IPS-NIHi11 (cell line): Measurements from ENCODE around the gene CDK14.
A peak's percentile ranks its signal among the peaks of the same experiment; 100 is the strongest.

Experiments used
- DNase-seq: peaks from one replicate; pipeline ENCODE4 v3.0.0; 2012; ENCODE audit warnings: mixed read lengths, low spot score

The CDK14 gene

GRCh38 chr7:90678986-90679385 lies 82.9 kb downstream of the CDK14 start:
- DNase-seq: no peak

GRCh38 chr7:90680484-90680883 lies 84.4 kb downstream of the CDK14 start:
- no peak for DNase-seq

- no peak for DNase-seq
Measured at GRCh38 chr7:90681336-90682022, 85.4 kb downstream of the CDK14 start.

- no peak for DNase-seq
Measured at GRCh38 chr7:90686146-90686545, 90.0 kb downstream of the CDK14 start.

GRCh38 chr7:90688810-90689209 lies 92.7 kb downstream of the CDK14 start:
- DNase-seq: peak; percentile 11

- no peak for DNase-seq
Measured at GRCh38 chr7:90689260-90689659, 93.1 kb downstream of the CDK14 start.

- no peak for DNase-seq
Measured at GRCh38 chr7:90690159-90690858, 94.2 kb downstream of the CDK14 start.

GRCh38 chr7:90692396-90692795 lies 96.3 kb downstream of the CDK14 start:
- DNase-seq: no peak

GRCh38 chr7:90692947-90693346 lies 96.8 kb downstream of the CDK14 start:
- DNase-seq: no peak

- no peak for DNase-seq
Measured at GRCh38 chr7:90693939-90694338, 97.8 kb downstream of the CDK14 start.

GRCh38 chr7:90698616-90699015 lies 102.5 kb downstream of the CDK14 start:
- no peak for DNase-seq

- DNase-seq: no peak
Measured at GRCh38 chr7:90701021-90701420, 104.9 kb downstream of the CDK14 start.

- peak; percentile 47 for DNase-seq
Measured at GRCh38 chr7:90701771-90702170, 105.7 kb downstream of the CDK14 start.

GRCh38 chr7:90705391-90706071 lies 109.4 kb downstream of the CDK14 start:
- DNase-seq: no peak

- no peak for DNase-seq
Measured at GRCh38 chr7:90706072-90706716, 110.1 kb downstream of the CDK14 start.

GRCh38 chr7:90708841-90709317 lies 112.8 kb downstream of the CDK14 start:
- DNase-seq: peak; percentile 50

GRCh38 chr7:90709501-90710465 lies 113.7 kb downstream of the CDK14 start:
- DNase-seq: no peak

GRCh38 chr7:90710466-90710850 lies 114.3 kb downstream of the CDK14 start:
- no peak for DNase-seq

- no peak for DNase-seq
Measured at GRCh38 chr7:90713628-90714027, 117.5 kb downstream of the CDK14 start.

- DNase-seq: no peak
Measured at GRCh38 chr7:90715067-90715466, 118.9 kb downstream of the CDK14 start.

- DNase-seq: no peak
Measured at GRCh38 chr7:90717296-90718060, 121.4 kb downstream of the CDK14 start.
